ENCODE results near the gene EEF1AKMT4.
"Not testable (repeated sequence)": the region's sequence is repeated elsewhere in the genome, so short reads cannot be mapped to it uniquely, and the experiment has no call there.

Gene EEF1AKMT4

DNA sequence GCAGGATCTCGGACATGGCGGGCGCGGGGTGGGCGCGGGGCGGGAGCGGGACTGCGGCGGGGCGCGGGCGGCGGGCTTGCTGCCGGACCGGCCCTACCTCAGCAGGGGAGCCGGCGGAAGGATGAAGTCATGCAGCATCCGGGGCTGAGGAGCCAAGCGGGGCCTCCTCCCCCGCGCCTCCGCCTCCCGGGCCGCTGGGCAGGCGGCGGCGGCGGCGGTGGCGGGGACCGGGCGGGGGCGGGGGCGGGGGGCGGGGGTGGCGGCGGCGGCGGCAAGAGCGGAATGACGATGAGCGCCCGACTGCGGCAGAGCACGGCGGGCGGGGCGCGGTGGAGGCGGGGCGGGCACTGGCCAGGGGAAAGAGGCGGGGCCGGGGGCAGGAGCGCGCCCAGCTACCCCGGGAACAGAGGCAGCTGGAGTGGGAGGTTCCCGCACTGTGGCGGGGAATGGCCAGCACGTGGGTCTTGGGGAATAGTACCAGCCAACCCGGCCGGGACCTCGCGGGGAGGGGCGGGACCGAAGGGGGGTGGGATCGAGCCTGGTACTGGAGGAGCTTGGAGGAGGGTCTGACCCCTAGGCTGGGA is 11.9 kb downstream of the EEF1AKMT4 start, which contains the start of gene CAMK2N2:
Gene CAMK2N2 (minus strand): TSS at position 284 of the 584 bp plus-strand sequence. CDS start 268 bp downstream, at position 16.
- DNase-seq = peak; percentile 78
- Mint-ChIP-seq H3K4me1 (peaks cover 16% of the 10 kb centered on the region), H3K27ac (no peak within 1 kb of the TSS), H3K9me3 (peaks cover 11% of the 10 kb centered on the region), H3K27me3 (ENCODE audit: low read depth, poor library complexity) (peaks cover 91% of the 10 kb centered on the region), H3K36me3 (ENCODE audit: low read depth) (peaks cover 8% of the 10 kb centered on the region), H3K4me3 (peak within 1 kb of the TSS; percentile 84)
- TF ChIP-seq, protein P1, sequence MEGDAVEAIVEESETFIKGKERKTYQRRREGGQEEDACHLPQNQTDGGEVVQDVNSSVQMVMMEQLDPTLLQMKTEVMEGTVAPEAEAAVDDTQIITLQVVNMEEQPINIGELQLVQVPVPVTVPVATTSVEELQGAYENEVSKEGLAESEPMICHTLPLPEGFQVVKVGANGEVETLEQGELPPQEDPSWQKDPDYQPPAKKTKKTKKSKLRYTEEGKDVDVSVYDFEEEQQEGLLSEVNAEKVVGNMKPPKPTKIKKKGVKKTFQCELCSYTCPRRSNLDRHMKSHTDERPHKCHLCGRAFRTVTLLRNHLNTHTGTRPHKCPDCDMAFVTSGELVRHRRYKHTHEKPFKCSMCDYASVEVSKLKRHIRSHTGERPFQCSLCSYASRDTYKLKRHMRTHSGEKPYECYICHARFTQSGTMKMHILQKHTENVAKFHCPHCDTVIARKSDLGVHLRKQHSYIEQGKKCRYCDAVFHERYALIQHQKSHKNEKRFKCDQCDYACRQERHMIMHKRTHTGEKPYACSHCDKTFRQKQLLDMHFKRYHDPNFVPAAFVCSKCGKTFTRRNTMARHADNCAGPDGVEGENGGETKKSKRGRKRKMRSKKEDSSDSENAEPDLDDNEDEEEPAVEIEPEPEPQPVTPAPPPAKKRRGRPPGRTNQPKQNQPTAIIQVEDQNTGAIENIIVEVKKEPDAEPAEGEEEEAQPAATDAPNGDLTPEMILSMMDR (IDR thresholded peaks at IDR 0.05) = no peak

DNA sequence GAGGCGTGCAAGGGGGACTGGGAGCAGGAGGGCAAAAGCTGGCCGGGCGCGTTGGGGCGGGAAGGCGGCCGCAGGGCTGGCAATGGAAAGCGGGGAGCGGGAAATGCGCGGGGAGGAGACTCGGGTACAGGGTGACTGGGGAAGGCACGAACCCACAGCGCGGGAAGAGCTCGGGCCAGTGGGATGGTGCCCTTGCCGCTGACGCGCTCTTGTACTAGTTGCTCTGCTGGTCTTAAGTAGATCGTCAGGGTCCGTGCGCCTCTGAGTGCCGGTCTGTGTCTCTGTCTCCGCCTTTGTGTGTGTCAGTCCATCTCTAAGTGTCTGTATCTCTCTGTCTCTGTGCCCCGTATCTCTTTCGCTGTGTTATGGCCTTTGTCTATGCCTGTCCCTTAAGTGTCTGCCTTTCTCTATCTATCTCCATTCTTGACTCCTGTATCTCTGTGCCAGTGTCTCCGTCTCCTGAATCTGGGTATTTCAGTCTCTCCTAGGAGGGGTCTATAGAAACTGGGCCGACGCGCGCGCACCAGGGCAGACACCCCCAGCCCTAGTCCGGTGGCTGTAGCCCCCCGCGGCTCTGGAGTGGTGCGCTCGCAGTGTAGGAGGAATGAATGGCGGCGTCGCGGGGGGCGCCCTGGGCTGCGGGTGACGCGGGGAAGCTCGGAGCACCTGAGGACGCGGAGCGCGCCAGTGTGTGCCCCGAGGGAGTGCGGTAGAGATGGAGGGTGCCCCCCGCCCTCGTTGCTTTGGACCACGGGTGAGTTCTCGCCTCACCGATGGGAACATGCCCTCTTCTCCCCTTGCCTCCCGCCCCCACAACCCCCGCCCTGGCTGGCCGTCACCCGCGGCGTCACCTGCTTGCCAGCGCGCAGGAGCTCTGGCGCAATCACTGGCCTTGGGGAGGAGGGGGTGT is 12.6 kb downstream of the EEF1AKMT4 start:
- TF ChIP-seq, protein P1 (IDR thresholded peaks at IDR 0.05) = no peak
- Mint-ChIP-seq H3K9me3 (peaks cover 14% of the 10 kb centered on the region), H3K27me3 (ENCODE audit: low read depth, poor library complexity) (peaks cover 90% of the 10 kb centered on the region), H3K4me1 (peaks cover 16% of the 10 kb centered on the region), H3K27ac (no peak overlapping the region), H3K4me3 (peak overlapping the region; percentile 84), H3K36me3 (ENCODE audit: low read depth) (peaks cover 8% of the 10 kb centered on the region)
- DNase-seq = peak; percentile 33

DNA sequence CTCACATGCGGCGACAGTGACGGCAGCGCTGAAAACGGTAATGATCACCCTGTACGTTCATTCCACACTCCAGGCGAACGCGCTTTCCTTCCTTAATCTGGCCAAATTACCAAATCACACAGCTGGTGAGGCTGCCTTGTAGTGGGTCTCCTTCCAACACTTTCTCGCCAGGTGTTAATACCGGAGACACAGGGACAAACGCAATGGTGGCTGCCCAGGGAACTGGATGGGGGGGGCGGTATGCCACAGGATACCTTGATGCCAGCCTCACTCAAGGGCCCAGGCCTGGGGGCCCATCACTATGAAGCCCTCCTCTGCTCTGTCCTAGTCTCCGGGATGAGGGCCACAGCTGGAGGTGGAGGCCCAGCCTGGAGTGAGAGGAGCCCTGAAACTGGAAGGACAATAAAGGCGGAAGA is 13.3 kb downstream of the EEF1AKMT4 start:
- H3K27me3 Mint-ChIP-seq (ENCODE audit: low read depth, poor library complexity) = peaks cover 90% of the 10 kb centered on the region
- DNase-seq = no peak
- H3K4me1 Mint-ChIP-seq = peaks cover 16% of the 10 kb centered on the region
- TF ChIP-seq, protein P1 (IDR thresholded peaks at IDR 0.05) = no peak
- H3K36me3 Mint-ChIP-seq (ENCODE audit: low read depth) = peaks cover 8% of the 10 kb centered on the region
- H3K4me3 Mint-ChIP-seq = peak overlapping the region; percentile 69
- H3K27ac Mint-ChIP-seq = no peak overlapping the region
- peaks cover 21% of the 10 kb centered on the region for H3K9me3 Mint-ChIP-seq

DNA sequence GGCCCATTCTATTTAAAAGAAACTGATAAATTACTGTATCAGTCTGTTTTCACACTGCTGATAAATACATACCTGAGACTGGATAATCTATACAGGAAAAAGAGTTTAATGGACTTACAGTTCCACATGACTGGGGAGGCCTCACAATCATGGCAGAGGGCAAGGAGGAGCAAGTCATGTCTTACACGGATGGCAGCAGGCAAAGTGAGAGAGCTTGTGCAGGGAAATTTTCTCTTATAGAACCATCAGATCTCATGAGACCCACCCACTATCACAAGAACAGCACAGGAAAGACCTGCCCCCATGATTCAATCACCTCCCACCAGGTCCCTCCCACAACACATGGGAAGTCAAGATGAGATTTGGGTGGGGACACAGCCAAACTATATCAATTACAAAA is 17.8 kb downstream of the EEF1AKMT4 start:
- H3K4me1 Mint-ChIP-seq = not testable (repeated sequence)

DNA sequence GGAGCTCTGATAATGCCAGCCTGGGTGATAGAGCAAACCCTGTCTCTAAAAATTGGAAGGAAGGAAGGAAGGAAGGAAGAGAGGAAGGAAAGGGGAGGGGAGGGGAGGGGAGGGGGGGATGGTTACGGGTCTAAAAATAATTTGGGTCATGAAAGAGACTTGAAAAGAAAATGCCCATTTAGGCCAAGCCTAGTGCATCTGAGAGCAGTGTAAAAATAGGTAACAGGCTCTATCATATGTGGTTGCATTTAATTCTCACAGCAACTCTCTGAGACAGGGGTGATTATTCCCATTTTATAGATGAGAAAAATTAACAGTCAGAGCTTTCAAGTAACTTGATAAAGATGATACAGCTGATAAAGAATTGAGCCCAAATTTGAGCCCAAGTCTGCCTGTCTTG is 22.8 kb downstream of the EEF1AKMT4 start:
- H3K4me1 Mint-ChIP-seq = peaks cover 5% of the 10 kb centered on the region
- peaks cover 6% of the 10 kb centered on the region for H3K9me3 Mint-ChIP-seq
- DNase-seq = no peak
- H3K36me3 Mint-ChIP-seq (ENCODE audit: low read depth) = no peaks in the 10 kb centered on the region
- no peak overlapping the region for H3K27ac Mint-ChIP-seq
- TF ChIP-seq, protein P1 (IDR thresholded peaks at IDR 0.05) = no peak
- H3K27me3 Mint-ChIP-seq (ENCODE audit: low read depth, poor library complexity) = peaks cover 94% of the 10 kb centered on the region
- no peak overlapping the region for H3K4me3 Mint-ChIP-seq

More for the DNA sequence above, 17.8 kb downstream of the EEF1AKMT4 start:
- H3K27me3 Mint-ChIP-seq (ENCODE audit: low read depth, poor library complexity) = peaks cover 87% of the 10 kb centered on the region
- peaks cover 15% of the 10 kb centered on the region for H3K9me3 Mint-ChIP-seq
- not testable (repeated sequence) for H3K27ac Mint-ChIP-seq; H3K4me3 Mint-ChIP-seq; H3K36me3 Mint-ChIP-seq (ENCODE audit: low read depth); DNase-seq

DNA sequence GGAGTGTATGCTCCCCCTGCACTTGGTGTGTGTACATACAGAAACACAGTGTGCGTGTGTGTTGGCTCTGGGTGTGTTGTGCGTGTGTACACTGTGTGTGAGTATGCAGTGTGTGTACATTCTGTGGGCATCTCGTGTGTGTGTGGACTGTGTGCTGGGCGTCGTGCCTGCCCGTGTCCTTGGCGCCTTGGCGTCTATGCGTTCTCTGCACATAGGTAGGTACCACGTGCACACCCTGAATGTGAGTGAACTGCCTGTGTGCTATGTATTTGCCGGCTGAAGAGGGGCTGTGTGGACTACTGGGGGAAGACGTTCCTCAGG is 25.9 kb downstream of the EEF1AKMT4 start:
- Mint-ChIP-seq H3K4me3 (peak overlapping the region; percentile 67), H3K27me3 (ENCODE audit: low read depth, poor library complexity) (peaks cover 98% of the 10 kb centered on the region), H3K27ac (no peak overlapping the region)

More for the DNA sequence above, 25.9 kb downstream of the EEF1AKMT4 start:
- DNase-seq = no peak
- no peaks in the 10 kb centered on the region for H3K9me3 Mint-ChIP-seq
- H3K4me1 Mint-ChIP-seq = peaks cover 5% of the 10 kb centered on the region
- TF ChIP-seq, protein P1 (IDR thresholded peaks at IDR 0.05) = no peak
- H3K36me3 Mint-ChIP-seq (ENCODE audit: low read depth) = no peaks in the 10 kb centered on the region
